NT2/D1 (cell line): ENCODE measurements around the gene KIR3DL1.

Experiments used
- SUZ12 ChIP-seq: IDR thresholded peaks from 2 replicates; pipeline ENCODE4 v1.6.1; 2011; ENCODE audit not compliant: insufficient read length, insufficient read depth; ENCODE audit errors: extremely low read depth
- YY1 ChIP-seq: IDR thresholded peaks from 2 replicates; pipeline ENCODE4 v1.6.1; 2011; ENCODE audit not compliant: insufficient read length, insufficient read depth

DNA sequence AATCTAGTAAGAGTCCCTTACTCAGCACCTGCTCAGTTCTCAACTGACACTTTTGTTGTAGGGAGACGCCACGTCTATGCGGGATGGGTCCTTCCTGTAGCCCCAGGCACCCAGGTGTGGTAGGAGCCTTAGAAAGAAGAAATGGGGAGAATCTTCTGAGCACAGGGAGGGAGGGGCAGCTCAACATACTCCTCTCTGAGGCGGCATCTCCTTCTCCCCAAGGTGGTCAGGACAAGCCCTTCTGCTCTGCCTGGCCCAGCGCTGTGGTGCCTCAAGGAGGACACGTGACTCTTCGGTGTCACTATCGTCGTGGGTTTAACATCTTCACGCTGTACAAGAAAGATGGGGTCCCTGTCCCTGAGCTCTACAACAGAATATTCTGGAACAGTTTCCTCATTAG lies 11.7 kb upstream of the KIR3DL1 start:
- TF ChIP-seq YY1 (no peak), SUZ12 (no peak)
